ENCODE data around the gene CIAO1. TPM values are rescaled to one million over a fixed set of nuclear protein-coding genes. Genes with fewer than 3 reads are reported as not detected.
"Not testable (repeated sequence)": the region's sequence is repeated elsewhere in the genome, so short reads cannot be mapped to it uniquely, and the experiment has no call there.

The CIAO1 gene
- total RNA-seq (2021; fragmentation: NEBNext Ultra II Directional; extraction: Animal tissue kit (Norgen Biotek cat#: 25700)): 10 to 100 TPM; 54.9 to 71.4 (median 60.4) TPM
- long read RNA-seq, transcript CIAO1-203 (7 exons, 1,533 nt): major isoform, 122 of 144 reads
- long read RNA-seq, partial matches to known transcripts: 5 of 144 reads
- long read RNA-seq, other reads (novel, unspliced or antisense): 17 of 144 reads

GRCh38 chr2:96265840-96266679, at the start of gene CIAO1, which contains the start of gene TMEM127:
TSS of gene CIAO1 (plus strand) at chr2:96266225. CDS start at chr2:96266351, 126 bp downstream.
TSS of gene TMEM127 (minus strand) at chr2:96265997. CDS start at chr2:96265381, 616 bp downstream.
- DNase-seq: peak; percentile 99
- peak; percentile 62 for TF ChIP-seq CTCF (IDR thresholded peaks at IDR 0.05)
- Mint-ChIP-seq H3K27me3 (ENCODE audit: insufficient read depth) (peaks cover 2% of the 10 kb centered on the region; the same call in 1 of the 2 replicates), H3K9me3 (no peaks in the 10 kb centered on the region), H3K27ac (peak within 1 kb of the TSS; percentile 89), H3K4me3 (peak within 1 kb of the TSS; percentile 99), H3K4me1 (ENCODE audit: low read depth) (peaks cover 48% of the 10 kb centered on the region), H3K36me3 (ENCODE audit: low read depth) (peaks cover 24% of the 10 kb centered on the region)

- no peak overlapping the region for H3K27ac Mint-ChIP-seq
- no peaks in the 10 kb centered on the region for H3K36me3 Mint-ChIP-seq (ENCODE audit: low read depth)
- H3K9me3 Mint-ChIP-seq: no peaks in the 10 kb centered on the region
Observed at GRCh38 chr2:96218508-96219131, 47.4 kb upstream of the CIAO1 start.

GRCh38 chr2:96219959-96220358, 46.1 kb upstream of the CIAO1 start:
- not testable (repeated sequence) for H3K27me3 Mint-ChIP-seq (ENCODE audit: insufficient read depth); H3K4me1 Mint-ChIP-seq (ENCODE audit: low read depth); H3K9me3 Mint-ChIP-seq; H3K27ac Mint-ChIP-seq; DNase-seq; H3K36me3 Mint-ChIP-seq (ENCODE audit: low read depth); H3K4me3 Mint-ChIP-seq

More at GRCh38 chr2:96218508-96219131, 47.4 kb upstream of the CIAO1 start:
- H3K4me3 Mint-ChIP-seq: no peak overlapping the region
- H3K4me1 Mint-ChIP-seq (ENCODE audit: low read depth): peaks cover 6% of the 10 kb centered on the region; the same call in 1 of the 2 replicates
- TF ChIP-seq CTCF (IDR thresholded peaks at IDR 0.05): no peak
- no peak for DNase-seq
- H3K27me3 Mint-ChIP-seq (ENCODE audit: insufficient read depth): no peaks in the 10 kb centered on the region

- not testable (repeated sequence) for H3K27ac Mint-ChIP-seq; DNase-seq; H3K27me3 Mint-ChIP-seq (ENCODE audit: insufficient read depth); H3K9me3 Mint-ChIP-seq; H3K4me1 Mint-ChIP-seq (ENCODE audit: low read depth); H3K36me3 Mint-ChIP-seq (ENCODE audit: low read depth); H3K4me3 Mint-ChIP-seq
Observed at GRCh38 chr2:96221106-96221505, 44.9 kb upstream of the CIAO1 start.

- DNase-seq: no peak
- H3K27ac Mint-ChIP-seq: no peak overlapping the region; the same call in 1 of the 2 replicates
- no peaks in the 10 kb centered on the region for H3K9me3 Mint-ChIP-seq
- TF ChIP-seq CTCF (IDR thresholded peaks at IDR 0.05): no peak
- no peaks in the 10 kb centered on the region for H3K4me1 Mint-ChIP-seq (ENCODE audit: low read depth)
- H3K4me3 Mint-ChIP-seq: no peak overlapping the region
- H3K27me3 Mint-ChIP-seq (ENCODE audit: insufficient read depth): peaks cover 1% of the 10 kb centered on the region; the same call in 1 of the 2 replicates
- H3K36me3 Mint-ChIP-seq (ENCODE audit: low read depth): no peaks in the 10 kb centered on the region
Observed at GRCh38 chr2:96225016-96225533, 41.0 kb upstream of the CIAO1 start.

GRCh38 chr2:96231316-96231715, 34.7 kb upstream of the CIAO1 start:
- no peak overlapping the region for H3K27ac Mint-ChIP-seq
- H3K4me3 Mint-ChIP-seq: no peak overlapping the region
- TF ChIP-seq CTCF (IDR thresholded peaks at IDR 0.05): no peak
- H3K4me1 Mint-ChIP-seq (ENCODE audit: low read depth): no peaks in the 10 kb centered on the region
- H3K27me3 Mint-ChIP-seq (ENCODE audit: insufficient read depth): peaks cover 1% of the 10 kb centered on the region; the same call in 1 of the 2 replicates
- no peak for DNase-seq
- no peaks in the 10 kb centered on the region for H3K36me3 Mint-ChIP-seq (ENCODE audit: low read depth)
- H3K9me3 Mint-ChIP-seq: no peaks in the 10 kb centered on the region

Data from HFFc6 (cell line).